B cell (primary cell): ENCODE measurements around the gene FCER1G. TPM values are rescaled to one million over a fixed set of nuclear protein-coding genes. Genes with fewer than 3 reads are reported as not detected.

Experiments
- ATAC-seq: fragments of 200-7000 bp; cut with Tn5 transposase; one replicate; pipeline ENCODE4 v1.10.0; 2021; ENCODE audit warnings: low read depth, mild to moderate bottlenecking, moderate number of reproducible peaks, moderate library complexity
- CTCF ChIA-PET: fragments of 350-600 bp; sonication (Branson Sonifier 250); formaldehyde crosslinking; loops from one replicate; lab custom pipeline; 2021; ENCODE audit warnings: antibody characterized with exemption, inconsistent platforms; lab: Charles Lee
- POLR2A ChIA-PET: fragments of 350-600 bp; sonication (Branson Sonifier 250); formaldehyde crosslinking; loops from one replicate; lab custom pipeline; 2021; ENCODE audit warnings: antibody characterized with exemption; lab: Charles Lee
- DNase-seq: peaks from one replicate; pipeline ENCODE4 v3.0.0; 2013
- H2AFZ ChIP-seq: 2 replicates; pipeline ENCODE4 v1.6.1; 2012; ENCODE audit warnings: mild to moderate bottlenecking, low read depth, low read length; ENCODE audit not compliant: insufficient read depth, poor library complexity, severe bottlenecking
- H3K27ac ChIP-seq, 2 donors: 1 replicate in 1 of 2; 2 replicates in 1 of 2; pipeline ENCODE4 v1.5.1; 2012 to 2013; ENCODE audit warnings: low read length in 2 of 2, mild to moderate bottlenecking in 2 of 2, moderate library complexity in 1 of 2
- H3K27me3 ChIP-seq, 4 experiments: fragments of 200-600 bp in 1 of 4; sonication (generic) in 1 of 4; replicated peaks in 1 of 4; 1 replicate in 2 of 4; 2 replicates in 2 of 4; pipeline versions ENCODE4 v1.6.1 to v1.7.0; 2013 to 2016; ENCODE audit warnings: low read length in 3 of 4, mild to moderate bottlenecking in 2 of 4, mixed read lengths in 1 of 4, moderate library complexity in 1 of 4; ENCODE audit not compliant: insufficient read depth in 4 of 4, control insufficient read depth in 3 of 4; ENCODE audit errors: control extremely low read depth in 1 of 4
- H3K36me3 ChIP-seq, 2 experiments: replicated peaks in 1 of 2; 1 replicate in 1 of 2; 2 replicates in 1 of 2; pipeline versions ENCODE4 v1.6.1 to v1.7.1; 2013; ENCODE audit warnings: low read length in 1 of 2; ENCODE audit not compliant: insufficient read depth in 2 of 2, control insufficient read depth in 1 of 2; ENCODE audit errors: control extremely low read depth in 1 of 2, extremely low read depth in 1 of 2
- H3K4me1 ChIP-seq, 2 donors: fragments of 200-600 bp in 1 of 2; sonication (generic) in 1 of 2; 1 replicate in 1 of 2; 2 replicates in 1 of 2; pipeline versions ENCODE4 v1.5.1 to v1.6.1; 2013 to 2017; ENCODE audit warnings: low read length in 2 of 2; ENCODE audit not compliant: control insufficient read depth in 2 of 2, insufficient read depth in 2 of 2
- H3K4me2 ChIP-seq: replicated peaks from 2 replicates; pipeline ENCODE3; 2012; ENCODE audit warnings: mild to moderate bottlenecking, low read depth, low read length; ENCODE audit not compliant: poor library complexity, severe bottlenecking
- H3K4me3 ChIP-seq, 5 experiments: fragments of 200-600 bp in 1 of 5; sonication (generic) in 1 of 5; 1 replicate in 3 of 5; 2 replicates in 2 of 5; pipeline versions ENCODE4 v1.5.1 to v1.7.0; 2011 to 2016; ENCODE audit warnings: low read length in 4 of 5, mild to moderate bottlenecking in 4 of 5, low read depth in 2 of 5, control low read depth in 1 of 5, moderate library complexity in 1 of 5; ENCODE audit not compliant: insufficient read depth in 1 of 5; ENCODE audit errors: control extremely low read depth in 1 of 5, extremely low read depth in 1 of 5
- H3K79me2 ChIP-seq: fragments of 200-600 bp; sonication (generic); one replicate; pipeline ENCODE4 v1.6.0; 2016; ENCODE audit warnings: low read length; ENCODE audit not compliant: control insufficient read depth, insufficient read depth
- H3K9ac ChIP-seq: fragments of 200-600 bp; sonication (generic); 2 replicates; pipeline ENCODE4 v1.6.1; 2017; ENCODE audit warnings: mild to moderate bottlenecking, low read length, moderate library complexity
- H3K9me3 ChIP-seq, 3 donors: one replicate each; pipeline versions ENCODE4 v1.6.1 to v1.7.1; 2013; ENCODE audit warnings: low read length in 2 of 3; ENCODE audit not compliant: control insufficient read depth in 2 of 3, insufficient read depth in 1 of 3; ENCODE audit errors: control extremely low read depth in 1 of 3
- H4K20me1 ChIP-seq: 2 replicates; pipeline ENCODE4 v1.6.0; 2012; ENCODE audit warnings: mild to moderate bottlenecking, low read length; ENCODE audit not compliant: insufficient read depth, control insufficient read depth, poor library complexity, severe bottlenecking
- H3K27ac Mint-ChIP-seq: one replicate; pipeline ENCODE4 v1.8.0; 2021; ENCODE audit warnings: mixed read lengths
- H3K27me3 Mint-ChIP-seq: one replicate; pipeline ENCODE4 v1.8.0; 2021; ENCODE audit warnings: mixed read lengths
- H3K4me1 Mint-ChIP-seq: one replicate; pipeline ENCODE4 v1.8.0; 2021; ENCODE audit warnings: mixed read lengths
- H3K4me3 Mint-ChIP-seq: one replicate; pipeline ENCODE4 v1.8.0; 2021; ENCODE audit warnings: mixed read lengths
- H3K9me3 Mint-ChIP-seq: one replicate; pipeline ENCODE4 v1.8.0; 2022; ENCODE audit warnings: mixed read lengths; ENCODE audit not compliant: insufficient read depth
- EZH2 ChIP-seq: IDR thresholded peaks from 2 replicates; pipeline ENCODE4 v1.6.1; 2012; ENCODE audit warnings: borderline replicate concordance, low read depth, mild to moderate bottlenecking, moderate library complexity, low read length; ENCODE audit not compliant: insufficient read depth, poor library complexity, severe bottlenecking
- WGBS: methylation state at CpG from one replicate; pipeline ENCODE4 v1.1.5; 2013; ENCODE audit warnings: missing lambda C conversion rate; ENCODE audit not compliant: insufficient coverage; 5-methylcytosine and 5-hydroxymethylcytosine counted together
- intact Hi-C: fragments of 100-400 bp; cut with micrococcal nuclease; formaldehyde crosslinking; loops from one replicate; pipeline ENCODE4 v1.10.0; 2022
- polyA plus RNA-seq: library from polyadenylated mRNA; depleted of rRNA; stranded (reverse); fragments of >200 nt; gene quantifications from 2 replicates; pipeline ENCODE4 v1.2.3, GENCODE V29; 2012
- total RNA-seq, 2 donors: library from RNA; stranded (reverse); fragments of 120-200 nt in 1 of 2; gene quantifications; 1 replicate in 1 of 2; 2 replicates in 1 of 2; pipeline versions ENCODE4 v1.2.3 to v1.2.4, GENCODE V29; 2013 to 2022
- TF ChIP-seq, protein P1 (sequence below): fragments of 200-600 bp; IDR thresholded peaks from one replicate; pipeline ENCODE4 v1.8.0; 2022; ENCODE audit warnings: antibody characterized with exemption, mild to moderate bottlenecking

Gene FCER1G
- total and polyA plus RNA-seq, 2 donors (not counting 1 experiment from before 2014, with no cell fraction given) = 0.76 to 13.6 TPM

DNA sequence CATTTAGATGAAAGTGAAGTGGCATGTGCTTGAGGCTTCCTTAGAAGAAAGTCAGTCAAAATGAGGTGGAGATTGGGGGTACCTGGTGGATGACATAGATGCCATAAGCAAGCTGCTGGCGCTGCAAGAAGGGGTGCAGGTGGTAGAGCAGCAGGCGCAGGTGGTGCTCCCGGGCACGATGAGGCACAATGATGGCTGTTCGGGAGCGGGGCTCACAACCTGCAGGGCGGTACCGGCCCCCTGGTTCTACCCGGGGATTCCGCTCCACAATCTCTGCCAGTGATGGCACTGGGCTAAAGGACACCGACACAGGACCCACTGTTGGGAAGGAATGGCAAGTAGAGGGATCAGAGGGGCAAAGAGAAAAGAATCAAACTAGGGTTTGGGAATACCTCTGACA, 40.2 kb upstream of the FCER1G start:
- TF ChIP-seq, protein P1, sequence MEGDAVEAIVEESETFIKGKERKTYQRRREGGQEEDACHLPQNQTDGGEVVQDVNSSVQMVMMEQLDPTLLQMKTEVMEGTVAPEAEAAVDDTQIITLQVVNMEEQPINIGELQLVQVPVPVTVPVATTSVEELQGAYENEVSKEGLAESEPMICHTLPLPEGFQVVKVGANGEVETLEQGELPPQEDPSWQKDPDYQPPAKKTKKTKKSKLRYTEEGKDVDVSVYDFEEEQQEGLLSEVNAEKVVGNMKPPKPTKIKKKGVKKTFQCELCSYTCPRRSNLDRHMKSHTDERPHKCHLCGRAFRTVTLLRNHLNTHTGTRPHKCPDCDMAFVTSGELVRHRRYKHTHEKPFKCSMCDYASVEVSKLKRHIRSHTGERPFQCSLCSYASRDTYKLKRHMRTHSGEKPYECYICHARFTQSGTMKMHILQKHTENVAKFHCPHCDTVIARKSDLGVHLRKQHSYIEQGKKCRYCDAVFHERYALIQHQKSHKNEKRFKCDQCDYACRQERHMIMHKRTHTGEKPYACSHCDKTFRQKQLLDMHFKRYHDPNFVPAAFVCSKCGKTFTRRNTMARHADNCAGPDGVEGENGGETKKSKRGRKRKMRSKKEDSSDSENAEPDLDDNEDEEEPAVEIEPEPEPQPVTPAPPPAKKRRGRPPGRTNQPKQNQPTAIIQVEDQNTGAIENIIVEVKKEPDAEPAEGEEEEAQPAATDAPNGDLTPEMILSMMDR = no peak
- TF ChIP-seq EZH2 = no peak
- CTCF ChIA-PET = interaction anchor here (1.0 to 3.3 kb wide), 2 partner anchors 8 to 11 kb away, joined by 3 to 24 read pairs; partner anchors contain the start of gene PPOX
- H2AFZ ChIP-seq = no peak overlapping the region
- H3K9me3 ChIP-seq = no peaks in the 10 kb centered on the region
- no peak overlapping the region for H3K4me2 ChIP-seq
- peaks cover 25 to 32% of the 10 kb centered on the region in 2 donors for H3K4me1 ChIP-seq
- DNase-seq (no peak), ATAC-seq (no peak)
- WGBS = 94% methylated on average over 10 of the region's 11 CpGs
- H3K4me3 ChIP-seq = no peak overlapping the region
- intact Hi-C loops = no loop called here
- H3K27ac ChIP-seq = no peak overlapping the region
- no peak overlapping the region for H3K9ac ChIP-seq
- Mint-ChIP-seq H3K27ac (no peak overlapping the region), H3K9me3 (no peaks in the 10 kb centered on the region), H3K27me3 (no peaks in the 10 kb centered on the region), H3K4me3 (peak overlapping the region; percentile 99), H3K4me1 (peaks cover 46% of the 10 kb centered on the region)
- H4K20me1 ChIP-seq = peaks cover 14% of the 10 kb centered on the region
- H3K27me3 ChIP-seq = no peaks in the 10 kb centered on the region
- peaks cover 3 to 58% of the 10 kb centered on the region in 2 experiments for H3K36me3 ChIP-seq
- POLR2A ChIA-PET = no interaction called here
- H3K79me2 ChIP-seq = peaks cover 33% of the 10 kb centered on the region

DNA sequence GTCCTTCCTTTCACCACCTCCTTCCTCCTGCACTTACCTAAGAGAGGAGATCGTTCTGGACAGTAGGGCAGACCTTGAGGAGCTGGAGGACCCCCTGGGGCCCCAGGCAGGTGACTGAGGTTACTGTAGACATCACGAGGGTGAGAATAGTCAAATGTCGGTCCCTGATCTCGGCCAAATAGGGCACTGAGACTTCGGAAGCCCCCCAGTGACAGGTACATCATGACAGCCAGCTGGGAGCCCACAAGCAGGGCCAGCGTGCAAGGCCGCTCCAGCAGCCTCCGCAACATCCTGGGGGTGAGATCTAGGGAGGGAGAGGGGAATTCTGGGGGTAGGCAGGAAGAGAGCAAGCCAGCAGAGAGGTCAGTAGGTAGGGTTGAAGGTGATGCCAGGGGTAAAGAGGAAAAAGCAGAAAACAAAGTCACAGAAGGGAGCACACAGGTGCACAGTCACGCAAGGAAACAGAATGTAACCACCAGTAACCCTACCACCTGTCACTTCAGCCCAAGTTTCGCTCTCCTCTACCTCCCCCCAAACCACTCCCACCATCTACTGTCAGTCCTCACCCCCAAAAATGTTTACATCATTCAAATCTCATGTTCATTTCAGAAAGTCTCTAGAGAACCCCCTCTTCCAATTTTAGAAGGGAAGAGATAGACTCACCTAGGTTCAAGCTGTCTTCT, 39.2 kb upstream of the FCER1G start:
- Histone ChIP-seq H3K27me3 (no peaks in the 10 kb centered on the region), H3K4me2 (peak overlapping the region; percentile 82), H3K27ac (peak overlapping the region; percentile 76 to 81), H3K9ac (peak overlapping the region; percentile 83), H3K9me3 (no peaks in the 10 kb centered on the region), H3K36me3 (peaks cover 3 to 50% of the 10 kb centered on the region in 2 experiments), H3K4me3 (peak overlapping the region in 3 of 5 experiments; percentile 85 to 95 (median 90)), H3K79me2 (peaks cover 33% of the 10 kb centered on the region), H4K20me1 (peaks cover 14% of the 10 kb centered on the region), H2AFZ (no peak overlapping the region), H3K4me1 (peaks cover 25 to 38% of the 10 kb centered on the region in 2 donors)
- peak overlapping the region; percentile 99 for H3K4me3 Mint-ChIP-seq
- H3K27ac Mint-ChIP-seq = peak overlapping the region; percentile 100
- ChIA-PET CTCF (interaction anchor here (0.9 to 3.3 kb wide), 4 partner anchors 9 to 77 kb away, joined by 3 to 24 read pairs (median 4); partner anchors contain the start of genes KLHDC9 and PPOX), POLR2A (interaction anchor here (0.7 to 2.3 kb wide), 4 partner anchors 10 to 50 kb away, joined by 3 to 10 read pairs (median 4); partner anchors contain the start of genes NDUFS2, PPOX and TOMM40L)
- no peaks in the 10 kb centered on the region for H3K9me3 Mint-ChIP-seq
- no peak for DNase-seq
- no peaks in the 10 kb centered on the region for H3K27me3 Mint-ChIP-seq
- TF ChIP-seq EZH2 = no peak
- intact Hi-C loops = no loop called here
- no peak for ATAC-seq
- peaks cover 54% of the 10 kb centered on the region for H3K4me1 Mint-ChIP-seq
- WGBS = 77% methylated on average over 9 of the region's 10 CpGs
